Sigmoid colon (tissue), 4 donors: ENCODE results near the gene COL6A5.

Experiments used
- CTCF ChIP-seq, 4 experiments: fragments of 450-650 bp in 3 of 4; fragments of 200-600 bp in 1 of 4; IDR thresholded peaks; one replicate each; pipeline ENCODE4 v1.5.1; 2016 to 2019; ENCODE audit warnings: antibody characterized with exemption in 4 of 4, mild to moderate bottlenecking in 3 of 4, moderate library complexity in 2 of 4
- EP300 ChIP-seq, 4 donors: sonication (generic); formaldehyde crosslinking; IDR thresholded peaks; one replicate each; pipeline ENCODE4 v1.6.1; 2017; ENCODE audit warnings: antibody characterized with exemption in 4 of 4
- POLR2A ChIP-seq, 2 donors: fragments of 450-650 bp; IDR thresholded peaks; one replicate each; pipeline ENCODE4 v1.6.1; 2016; ENCODE audit warnings: antibody characterized with exemption in 2 of 2, mild to moderate bottlenecking in 2 of 2, moderate library complexity in 2 of 2
- POLR2AphosphoS5 ChIP-seq, 4 donors: sonication (generic); formaldehyde crosslinking; IDR thresholded peaks; one replicate each; pipeline ENCODE4 v1.6.1; 2017; ENCODE audit warnings: antibody characterized with exemption in 4 of 4

- TF ChIP-seq CTCF (IDR thresholded peaks at IDR 0.05) (no peak), POLR2AphosphoS5 (IDR thresholded peaks at IDR 0.05) (no peak), POLR2A (IDR thresholded peaks at IDR 0.05) (no peak), EP300 (IDR thresholded peaks at IDR 0.05) (no peak)
These were observed 38.0 kb downstream of the COL6A5 start for GRCh38 chr3:130383424-130383823.
